Progenitor cell of endocrine pancreas (in vitro differentiated cells): ENCODE results near the gene CPO. TPM values are rescaled to one million over a fixed set of nuclear protein-coding genes. Genes with fewer than 3 reads are reported as not detected.
A peak's percentile ranks its signal among the peaks of the same experiment; 100 is the strongest.

Source experiments
- DNase-seq: peaks from one replicate; pipeline ENCODE4 v3.0.0; 2021; ENCODE audit warnings: low spot score; ENCODE audit not compliant: unreplicated experiment
- H3K27ac Mint-ChIP-seq: 2 replicates; pipeline ENCODE4 v1.8.0; 2021; ENCODE audit warnings: mild to moderate bottlenecking, moderate library complexity, mixed read lengths
- H3K27me3 Mint-ChIP-seq: 2 replicates; pipeline ENCODE4 v1.8.0; 2021; ENCODE audit warnings: mixed read lengths
- H3K36me3 Mint-ChIP-seq: 2 replicates; pipeline ENCODE4 v1.8.0; 2022; ENCODE audit warnings: mixed read lengths; ENCODE audit not compliant: insufficient read depth
- H3K4me1 Mint-ChIP-seq: 2 replicates; pipeline ENCODE4 v1.8.0; 2021; ENCODE audit warnings: low read depth, mixed read lengths
- H3K4me3 Mint-ChIP-seq: 2 replicates; pipeline ENCODE4 v1.8.0; 2021; ENCODE audit warnings: low read depth, mild to moderate bottlenecking, moderate library complexity, mixed read lengths
- H3K9me3 Mint-ChIP-seq: 2 replicates; pipeline ENCODE4 v1.8.0; 2021; ENCODE audit warnings: low read depth, mixed read lengths
- total RNA-seq: library from RNA; stranded (reverse); gene quantifications from 2 replicates; pipeline ENCODE4 v1.2.1, GENCODE V29; 2021
- TF ChIP-seq, protein P1 (sequence below): fragments of 200-600 bp; sonication (generic); IDR thresholded peaks from one replicate; pipeline ENCODE4 v1.5.0; 2021; ENCODE audit warnings: antibody characterized with exemption, mild to moderate bottlenecking; ENCODE audit not compliant: unreplicated experiment

The CPO gene
- total RNA-seq, 1 donor from 2014 or later, result 0.24 TPM

DNA sequence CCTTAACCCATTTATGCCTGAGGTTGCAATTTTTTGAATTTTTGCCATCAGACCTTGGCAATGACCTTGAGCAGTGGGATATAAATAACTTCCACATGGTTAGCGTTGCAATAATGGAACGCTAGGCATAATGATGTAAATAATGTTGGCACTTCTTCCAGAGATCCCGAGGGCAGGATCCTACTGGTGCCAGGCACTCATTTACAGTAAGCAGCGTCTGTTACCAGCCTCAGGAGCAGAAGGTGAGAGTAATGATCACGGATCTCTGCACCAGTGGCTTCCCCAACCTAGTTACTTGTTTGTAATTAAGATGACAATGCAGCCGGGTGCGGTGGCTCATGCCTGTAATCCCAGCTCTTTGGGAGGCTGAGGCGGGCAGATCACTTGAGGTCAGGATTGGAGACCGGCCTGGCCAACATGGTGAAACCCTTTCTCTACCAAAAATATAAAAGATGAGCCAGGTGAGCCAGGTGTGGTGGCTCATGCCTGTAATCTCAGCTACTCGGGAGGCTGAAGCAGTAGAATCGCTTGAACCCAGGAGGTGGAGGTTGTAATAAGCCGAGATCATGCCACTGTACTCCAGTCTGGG is 41.9 kb downstream of the CPO start:
- DNase-seq, result no peak
- H3K36me3 Mint-ChIP-seq, result no peaks in the 10 kb centered on the region
- no peak overlapping the region for H3K4me3 Mint-ChIP-seq
- no peak overlapping the region for H3K27ac Mint-ChIP-seq
- no peaks in the 10 kb centered on the region for H3K27me3 Mint-ChIP-seq
- TF ChIP-seq, protein P1, sequence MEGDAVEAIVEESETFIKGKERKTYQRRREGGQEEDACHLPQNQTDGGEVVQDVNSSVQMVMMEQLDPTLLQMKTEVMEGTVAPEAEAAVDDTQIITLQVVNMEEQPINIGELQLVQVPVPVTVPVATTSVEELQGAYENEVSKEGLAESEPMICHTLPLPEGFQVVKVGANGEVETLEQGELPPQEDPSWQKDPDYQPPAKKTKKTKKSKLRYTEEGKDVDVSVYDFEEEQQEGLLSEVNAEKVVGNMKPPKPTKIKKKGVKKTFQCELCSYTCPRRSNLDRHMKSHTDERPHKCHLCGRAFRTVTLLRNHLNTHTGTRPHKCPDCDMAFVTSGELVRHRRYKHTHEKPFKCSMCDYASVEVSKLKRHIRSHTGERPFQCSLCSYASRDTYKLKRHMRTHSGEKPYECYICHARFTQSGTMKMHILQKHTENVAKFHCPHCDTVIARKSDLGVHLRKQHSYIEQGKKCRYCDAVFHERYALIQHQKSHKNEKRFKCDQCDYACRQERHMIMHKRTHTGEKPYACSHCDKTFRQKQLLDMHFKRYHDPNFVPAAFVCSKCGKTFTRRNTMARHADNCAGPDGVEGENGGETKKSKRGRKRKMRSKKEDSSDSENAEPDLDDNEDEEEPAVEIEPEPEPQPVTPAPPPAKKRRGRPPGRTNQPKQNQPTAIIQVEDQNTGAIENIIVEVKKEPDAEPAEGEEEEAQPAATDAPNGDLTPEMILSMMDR, result no peak
- no peaks in the 10 kb centered on the region for H3K9me3 Mint-ChIP-seq
- no peaks in the 10 kb centered on the region for H3K4me1 Mint-ChIP-seq

GRCh38 chr2:206981739-206982340 is 42.5 kb downstream of the CPO start:
- H3K4me1 Mint-ChIP-seq, result no peaks in the 10 kb centered on the region
- peak; percentile 31 for DNase-seq
- H3K27ac Mint-ChIP-seq, result no peak overlapping the region
- H3K36me3 Mint-ChIP-seq, result no peaks in the 10 kb centered on the region
- no peak overlapping the region for H3K4me3 Mint-ChIP-seq
- H3K27me3 Mint-ChIP-seq, result no peaks in the 10 kb centered on the region
- H3K9me3 Mint-ChIP-seq, result no peaks in the 10 kb centered on the region
- TF ChIP-seq, protein P1, result peak; percentile 72

- no peak overlapping the region for H3K4me3 Mint-ChIP-seq
- H3K27me3 Mint-ChIP-seq, result no peaks in the 10 kb centered on the region
- no peak for DNase-seq
- TF ChIP-seq, protein P1, result no peak
- no peaks in the 10 kb centered on the region for H3K36me3 Mint-ChIP-seq
- no peaks in the 10 kb centered on the region for H3K4me1 Mint-ChIP-seq
- no peak overlapping the region for H3K27ac Mint-ChIP-seq
- no peaks in the 10 kb centered on the region for H3K9me3 Mint-ChIP-seq
Measured at GRCh38 chr2:206982360-206982955, 43.1 kb downstream of the CPO start.

- Mint-ChIP-seq H3K36me3 (no peaks in the 10 kb centered on the region), H3K27ac (no peak overlapping the region), H3K4me1 (no peaks in the 10 kb centered on the region), H3K9me3 (no peaks in the 10 kb centered on the region), H3K27me3 (no peaks in the 10 kb centered on the region), H3K4me3 (no peak overlapping the region)
- TF ChIP-seq, protein P1, result no peak
- DNase-seq, result no peak
Measured at GRCh38 chr2:206983161-206983859, 44.0 kb downstream of the CPO start.

DNA sequence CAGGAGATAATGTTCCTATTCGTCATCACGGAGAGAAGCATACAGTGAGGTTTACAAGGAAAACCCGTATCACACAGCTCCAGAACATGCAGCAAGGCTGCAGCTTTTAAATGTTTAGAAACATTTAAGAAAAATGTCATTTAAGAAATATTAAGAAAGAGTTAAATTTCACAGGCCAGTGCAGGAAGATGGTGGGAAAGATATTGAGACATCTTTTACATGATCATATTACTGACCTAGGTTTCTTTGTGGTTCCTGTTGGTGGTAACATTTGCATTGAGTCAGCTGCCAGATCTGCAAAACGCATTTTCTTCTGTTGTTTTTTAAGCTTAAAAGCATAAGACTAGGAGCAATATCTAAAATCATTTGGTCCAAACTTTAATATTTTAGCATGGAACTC is 44.9 kb downstream of the CPO start:
- TF ChIP-seq, protein P1, result no peak

More for the DNA sequence above, 44.9 kb downstream of the CPO start:
- H3K4me3 Mint-ChIP-seq, result no peak overlapping the region
- H3K27me3 Mint-ChIP-seq, result no peaks in the 10 kb centered on the region
- no peak overlapping the region for H3K27ac Mint-ChIP-seq
- DNase-seq, result no peak
- no peaks in the 10 kb centered on the region for H3K9me3 Mint-ChIP-seq
- no peaks in the 10 kb centered on the region for H3K36me3 Mint-ChIP-seq
- no peaks in the 10 kb centered on the region for H3K4me1 Mint-ChIP-seq
